ENCODE data around the gene POFUT2.

Gene POFUT2

GRCh38 chr21:45323487-45324311 is 36.0 kb upstream of the POFUT2 start:
- Histone ChIP-seq H3K36me3 (no peaks in the 10 kb centered on the region), H3K27ac (no peak overlapping the region), H3K9me3 (ENCODE audit: severe bottlenecking) (no peaks in the 10 kb centered on the region), H3K4me3 (ENCODE audit: low read depth, low read length) (no peak overlapping the region), H3K27me3 (ENCODE audit: insufficient read depth, low read depth, severe bottlenecking) (no peaks in the 10 kb centered on the region)
- DNase-seq = no peak
- no peak for TF ChIP-seq CTCF (IDR thresholded peaks at IDR 0.05; ENCODE audit: low read depth, low read length)

GRCh38 chr21:45322960-45323461 is 35.3 kb upstream of the POFUT2 start:
- no peak for DNase-seq
- Histone ChIP-seq H3K27ac (no peak overlapping the region), H3K27me3 (ENCODE audit: insufficient read depth, low read depth, severe bottlenecking) (no peaks in the 10 kb centered on the region), H3K36me3 (no peaks in the 10 kb centered on the region), H3K4me3 (ENCODE audit: low read depth, low read length) (no peak overlapping the region), H3K9me3 (ENCODE audit: severe bottlenecking) (no peaks in the 10 kb centered on the region)
- no peak for TF ChIP-seq CTCF (IDR thresholded peaks at IDR 0.05; ENCODE audit: low read depth, low read length)

GRCh38 chr21:45322231-45322959 is 34.7 kb upstream of the POFUT2 start:
- no peak overlapping the region for H3K4me3 ChIP-seq (ENCODE audit: low read depth, low read length)
- no peak overlapping the region for H3K27ac ChIP-seq
- TF ChIP-seq CTCF (IDR thresholded peaks at IDR 0.05; ENCODE audit: low read depth, low read length) = no peak
- no peaks in the 10 kb centered on the region for H3K9me3 ChIP-seq (ENCODE audit: severe bottlenecking)
- H3K27me3 ChIP-seq (ENCODE audit: insufficient read depth, low read depth, severe bottlenecking) = no peaks in the 10 kb centered on the region
- no peaks in the 10 kb centered on the region for H3K36me3 ChIP-seq
- DNase-seq = peak; percentile 7

GRCh38 chr21:45320261-45321025 is 32.7 kb upstream of the POFUT2 start:
- Histone ChIP-seq H3K4me3 (ENCODE audit: low read depth, low read length) (no peak overlapping the region), H3K36me3 (no peaks in the 10 kb centered on the region), H3K27ac (no peak overlapping the region), H3K27me3 (ENCODE audit: insufficient read depth, low read depth, severe bottlenecking) (no peaks in the 10 kb centered on the region), H3K9me3 (ENCODE audit: severe bottlenecking) (no peaks in the 10 kb centered on the region)
- TF ChIP-seq CTCF (IDR thresholded peaks at IDR 0.05; ENCODE audit: low read depth, low read length) = no peak
- DNase-seq = peak; percentile 11

GRCh38 chr21:45319461-45320211 is 31.9 kb upstream of the POFUT2 start:
- no peak for TF ChIP-seq CTCF (IDR thresholded peaks at IDR 0.05; ENCODE audit: low read depth, low read length)
- Histone ChIP-seq H3K27me3 (ENCODE audit: insufficient read depth, low read depth, severe bottlenecking) (no peaks in the 10 kb centered on the region), H3K36me3 (no peaks in the 10 kb centered on the region), H3K9me3 (ENCODE audit: severe bottlenecking) (no peaks in the 10 kb centered on the region), H3K27ac (no peak overlapping the region), H3K4me3 (ENCODE audit: low read depth, low read length) (no peak overlapping the region)
- DNase-seq = peak; percentile 15

Measured in WERI-Rb-1 (cell line).